ENCODE data around the gene NRROS.
"Not testable (repeated sequence)": the region's sequence is repeated elsewhere in the genome, so short reads cannot be mapped to it uniquely, and the experiment has no call there.

Gene NRROS

GRCh38 chr3:196624907-196625306 lies 14.6 kb upstream of the NRROS start:
- no peak for DNase-seq (ENCODE audit: low spot score)

- no peak for DNase-seq (ENCODE audit: low spot score)
These were observed 14.2 kb upstream of the NRROS start for GRCh38 chr3:196625331-196625730.

- DNase-seq (ENCODE audit: low spot score) = no peak
These were observed 11.6 kb upstream of the NRROS start for GRCh38 chr3:196627918-196628231.

- DNase-seq (ENCODE audit: low spot score) = no peak
These were observed 10.3 kb upstream of the NRROS start for GRCh38 chr3:196629228-196629627.

- peak; percentile 39 for DNase-seq (ENCODE audit: low spot score)
These were observed 7.8 kb upstream of the NRROS start for GRCh38 chr3:196631682-196632045.

- DNase-seq (ENCODE audit: low spot score) = peak; percentile 84
These were observed 7.3 kb upstream of the NRROS start for GRCh38 chr3:196632046-196632751.

GRCh38 chr3:196633555-196634151 lies 5.8 kb upstream of the NRROS start:
- DNase-seq (ENCODE audit: low spot score) = no peak

- DNase-seq (ENCODE audit: low spot score) = no peak
These were observed 5.3 kb upstream of the NRROS start for GRCh38 chr3:196634224-196634623.

GRCh38 chr3:196634829-196635228 lies 4.7 kb upstream of the NRROS start:
- no peak for DNase-seq (ENCODE audit: low spot score)

- DNase-seq (ENCODE audit: low spot score) = no peak
These were observed 2.8 kb upstream of the NRROS start for GRCh38 chr3:196636369-196637349.

GRCh38 chr3:196637941-196638340 lies 1.6 kb upstream of the NRROS start:
- not testable (repeated sequence) for DNase-seq (ENCODE audit: low spot score)

- DNase-seq (ENCODE audit: low spot score) = no peak
These were observed 522 bp upstream of the NRROS start for GRCh38 chr3:196638861-196639482.

- no peak for DNase-seq (ENCODE audit: low spot score)
These were observed 964 bp downstream of the NRROS start for GRCh38 chr3:196640297-196641018.

- no peak for DNase-seq (ENCODE audit: low spot score)
These were observed 2.0 kb downstream of the NRROS start for GRCh38 chr3:196641333-196642054.

GRCh38 chr3:196642434-196642833 lies 2.9 kb downstream of the NRROS start:
- no peak for DNase-seq (ENCODE audit: low spot score)

GRCh38 chr3:196643201-196643749 lies 3.8 kb downstream of the NRROS start:
- no peak for DNase-seq (ENCODE audit: low spot score)

- DNase-seq (ENCODE audit: low spot score) = no peak
These were observed 4.3 kb downstream of the NRROS start for GRCh38 chr3:196643761-196644160.

- no peak for DNase-seq (ENCODE audit: low spot score)
These were observed 5.6 kb downstream of the NRROS start for GRCh38 chr3:196645096-196645495.

- DNase-seq (ENCODE audit: low spot score) = no peak
These were observed 6.6 kb downstream of the NRROS start for GRCh38 chr3:196645897-196646665.

- DNase-seq (ENCODE audit: low spot score) = no peak
These were observed 7.2 kb downstream of the NRROS start for GRCh38 chr3:196646666-196647216.

All from RKO (cell line).